ENCODE results near the gene MUC16. TPM values are rescaled to one million over a fixed set of nuclear protein-coding genes. Genes with fewer than 3 reads are reported as not detected.

Gene MUC16
- total and polyA plus RNA-seq, 5 donors from 2014 or later, result 0.07 TPM; not detected in 4

- H3K27ac ChIP-seq (ENCODE audit: insufficient read depth, low read length, poor library complexity, severe bottlenecking), result no peak overlapping the region
- no peaks in the 10 kb centered on the region for H3K9me3 ChIP-seq (ENCODE audit: control insufficient read depth in 2 of 2, low read length in 2 of 2)
- no peaks in the 10 kb centered on the region for H3K36me3 ChIP-seq (ENCODE audit: control insufficient read depth, insufficient read depth, low read length)
- no peaks in the 10 kb centered on the region for H3K4me1 ChIP-seq (ENCODE audit: control insufficient read depth, insufficient read depth, low read length, poor library complexity, severe bottlenecking)
- H3K27me3 Mint-ChIP-seq, result no peaks in the 10 kb centered on the region
- H3K4me1 Mint-ChIP-seq, result no peaks in the 10 kb centered on the region
- no peaks in the 10 kb centered on the region for H3K36me3 Mint-ChIP-seq
- peaks cover 0 to 1% (median 0%) of the 10 kb centered on the region in 7 donors for H3K9me3 Mint-ChIP-seq
- no peak overlapping the region for H3K27ac Mint-ChIP-seq
- no peak overlapping the region for H3K4me3 Mint-ChIP-seq
- ATAC-seq (ENCODE audit: low read depth in 2 of 2), result no peak
- no peak for DNase-seq
- H3K4me3 ChIP-seq (ENCODE audit: low read depth, low read length), result no peak overlapping the region
- no peaks in the 10 kb centered on the region for H3K27me3 ChIP-seq (ENCODE audit: control insufficient read depth, insufficient read depth, low read length)
Measured at GRCh38 chr19:9032136-9032631, 22.0 kb upstream of the MUC16 start.

- no peaks in the 10 kb centered on the region for H3K36me3 ChIP-seq (ENCODE audit: control insufficient read depth, insufficient read depth, low read length)
- Mint-ChIP-seq H3K36me3 (no peaks in the 10 kb centered on the region), H3K9me3 (peaks cover 0 to 5% (median 0%) of the 10 kb centered on the region in 7 donors), H3K4me1 (no peaks in the 10 kb centered on the region), H3K27me3 (peaks cover 6% of the 10 kb centered on the region), H3K4me3 (no peak overlapping the region), H3K27ac (no peak overlapping the region)
- no peak overlapping the region for H3K27ac ChIP-seq (ENCODE audit: insufficient read depth, low read length, poor library complexity, severe bottlenecking)
- H3K4me1 ChIP-seq (ENCODE audit: control insufficient read depth, insufficient read depth, low read length, poor library complexity, severe bottlenecking), result no peaks in the 10 kb centered on the region
- no peaks in the 10 kb centered on the region for H3K9me3 ChIP-seq (ENCODE audit: control insufficient read depth in 2 of 2, low read length in 2 of 2)
- DNase-seq (no peak), ATAC-seq (ENCODE audit: low read depth in 2 of 2) (no peak)
- H3K27me3 ChIP-seq (ENCODE audit: control insufficient read depth, insufficient read depth, low read length), result no peaks in the 10 kb centered on the region
- H3K4me3 ChIP-seq (ENCODE audit: low read depth, low read length), result no peak overlapping the region
Measured at GRCh38 chr19:9018163-9018875, 8.1 kb upstream of the MUC16 start.

- no peak overlapping the region for H3K27ac Mint-ChIP-seq
- no peak overlapping the region for H3K4me3 Mint-ChIP-seq
- Histone ChIP-seq H3K9me3 (ENCODE audit: control insufficient read depth in 2 of 2, low read length in 2 of 2) (no peaks in the 10 kb centered on the region), H3K4me3 (ENCODE audit: low read depth, low read length) (no peak overlapping the region), H3K36me3 (ENCODE audit: control insufficient read depth, insufficient read depth, low read length) (no peaks in the 10 kb centered on the region), H3K27ac (ENCODE audit: insufficient read depth, low read length, poor library complexity, severe bottlenecking) (no peak overlapping the region), H3K27me3 (ENCODE audit: control insufficient read depth, insufficient read depth, low read length) (no peaks in the 10 kb centered on the region), H3K4me1 (ENCODE audit: control insufficient read depth, insufficient read depth, low read length, poor library complexity, severe bottlenecking) (no peaks in the 10 kb centered on the region)
- DNase-seq (no peak), ATAC-seq (ENCODE audit: low read depth in 2 of 2) (no peak)
- H3K4me1 Mint-ChIP-seq, result no peaks in the 10 kb centered on the region
- peaks cover 4% of the 10 kb centered on the region for H3K27me3 Mint-ChIP-seq
- H3K9me3 Mint-ChIP-seq, result peaks cover 0 to 5% (median 0%) of the 10 kb centered on the region in 7 donors
- H3K36me3 Mint-ChIP-seq, result no peaks in the 10 kb centered on the region
Measured at GRCh38 chr19:9014803-9015202, 4.6 kb upstream of the MUC16 start.

GRCh38 chr19:9013988-9014387 lies 3.8 kb upstream of the MUC16 start:
- Mint-ChIP-seq H3K27ac (no peak overlapping the region), H3K36me3 (no peaks in the 10 kb centered on the region), H3K4me1 (no peaks in the 10 kb centered on the region), H3K27me3 (peaks cover 4% of the 10 kb centered on the region), H3K9me3 (peaks cover 0 to 5% (median 0%) of the 10 kb centered on the region in 7 donors), H3K4me3 (no peak overlapping the region)
- Histone ChIP-seq H3K36me3 (ENCODE audit: control insufficient read depth, insufficient read depth, low read length) (no peaks in the 10 kb centered on the region), H3K9me3 (ENCODE audit: control insufficient read depth in 2 of 2, low read length in 2 of 2) (no peaks in the 10 kb centered on the region), H3K27ac (ENCODE audit: insufficient read depth, low read length, poor library complexity, severe bottlenecking) (no peak overlapping the region), H3K27me3 (ENCODE audit: control insufficient read depth, insufficient read depth, low read length) (no peaks in the 10 kb centered on the region), H3K4me1 (ENCODE audit: control insufficient read depth, insufficient read depth, low read length, poor library complexity, severe bottlenecking) (no peaks in the 10 kb centered on the region), H3K4me3 (ENCODE audit: low read depth, low read length) (no peak overlapping the region)
- ATAC-seq (ENCODE audit: low read depth in 2 of 2) (no peak), DNase-seq (no peak)

GRCh38 chr19:9011875-9012274 lies 1.7 kb upstream of the MUC16 start:
- no peaks in the 10 kb centered on the region for H3K27me3 ChIP-seq (ENCODE audit: control insufficient read depth, insufficient read depth, low read length)
- no peak overlapping the region for H3K4me3 ChIP-seq (ENCODE audit: low read depth, low read length)
- no peaks in the 10 kb centered on the region for H3K9me3 ChIP-seq (ENCODE audit: control insufficient read depth in 2 of 2, low read length in 2 of 2)
- DNase-seq (no peak), ATAC-seq (ENCODE audit: low read depth in 2 of 2) (no peak)
- Mint-ChIP-seq H3K9me3 (peaks cover 0 to 5% (median 0%) of the 10 kb centered on the region in 7 donors), H3K4me3 (no peak overlapping the region), H3K36me3 (no peaks in the 10 kb centered on the region), H3K4me1 (no peaks in the 10 kb centered on the region), H3K27ac (no peak overlapping the region), H3K27me3 (peaks cover 4% of the 10 kb centered on the region)
- no peaks in the 10 kb centered on the region for H3K36me3 ChIP-seq (ENCODE audit: control insufficient read depth, insufficient read depth, low read length)
- H3K4me1 ChIP-seq (ENCODE audit: control insufficient read depth, insufficient read depth, low read length, poor library complexity, severe bottlenecking), result no peaks in the 10 kb centered on the region
- no peak overlapping the region for H3K27ac ChIP-seq (ENCODE audit: insufficient read depth, low read length, poor library complexity, severe bottlenecking)

GRCh38 chr19:9010693-9011092 lies 484 bp upstream of the MUC16 start:
- DNase-seq (no peak), ATAC-seq (ENCODE audit: low read depth in 2 of 2) (no peak)
- Histone ChIP-seq H3K36me3 (ENCODE audit: control insufficient read depth, insufficient read depth, low read length) (no peaks in the 10 kb centered on the region), H3K4me1 (ENCODE audit: control insufficient read depth, insufficient read depth, low read length, poor library complexity, severe bottlenecking) (no peaks in the 10 kb centered on the region), H3K27me3 (ENCODE audit: control insufficient read depth, insufficient read depth, low read length) (no peaks in the 10 kb centered on the region), H3K4me3 (ENCODE audit: low read depth, low read length) (no peak overlapping the region), H3K27ac (ENCODE audit: insufficient read depth, low read length, poor library complexity, severe bottlenecking) (no peak overlapping the region), H3K9me3 (ENCODE audit: control insufficient read depth in 2 of 2, low read length in 2 of 2) (no peaks in the 10 kb centered on the region)
- Mint-ChIP-seq H3K4me1 (no peaks in the 10 kb centered on the region), H3K9me3 (peaks cover 0 to 5% (median 0%) of the 10 kb centered on the region in 7 donors), H3K36me3 (no peaks in the 10 kb centered on the region), H3K4me3 (no peak overlapping the region), H3K27ac (no peak overlapping the region), H3K27me3 (peaks cover 4% of the 10 kb centered on the region)

GRCh38 chr19:9009431-9009830 lies 778 bp downstream of the MUC16 start:
- H3K36me3 Mint-ChIP-seq, result no peaks in the 10 kb centered on the region
- no peaks in the 10 kb centered on the region for H3K4me1 Mint-ChIP-seq
- H3K27ac Mint-ChIP-seq, result no peak overlapping the region
- H3K27me3 ChIP-seq (ENCODE audit: control insufficient read depth, insufficient read depth, low read length), result no peaks in the 10 kb centered on the region
- H3K4me1 ChIP-seq (ENCODE audit: control insufficient read depth, insufficient read depth, low read length, poor library complexity, severe bottlenecking), result no peaks in the 10 kb centered on the region
- DNase-seq (no peak), ATAC-seq (ENCODE audit: low read depth in 2 of 2) (no peak)
- no peak overlapping the region for H3K4me3 ChIP-seq (ENCODE audit: low read depth, low read length)
- peaks cover 0 to 5% (median 0%) of the 10 kb centered on the region in 7 donors for H3K9me3 Mint-ChIP-seq
- H3K27ac ChIP-seq (ENCODE audit: insufficient read depth, low read length, poor library complexity, severe bottlenecking), result no peak overlapping the region
- peak overlapping the region in 1 of 4 donors; percentile 8 for H3K4me3 Mint-ChIP-seq
- no peaks in the 10 kb centered on the region for H3K36me3 ChIP-seq (ENCODE audit: control insufficient read depth, insufficient read depth, low read length)
- H3K9me3 ChIP-seq (ENCODE audit: control insufficient read depth in 2 of 2, low read length in 2 of 2), result no peaks in the 10 kb centered on the region
- peaks cover 4% of the 10 kb centered on the region for H3K27me3 Mint-ChIP-seq

GRCh38 chr19:9008667-9009066 lies 1.5 kb downstream of the MUC16 start:
- H3K36me3 Mint-ChIP-seq, result peaks cover 4% of the 10 kb centered on the region
- Histone ChIP-seq H3K27ac (ENCODE audit: insufficient read depth, low read length, poor library complexity, severe bottlenecking) (no peak overlapping the region), H3K4me1 (ENCODE audit: control insufficient read depth, insufficient read depth, low read length, poor library complexity, severe bottlenecking) (no peaks in the 10 kb centered on the region), H3K27me3 (ENCODE audit: control insufficient read depth, insufficient read depth, low read length) (no peaks in the 10 kb centered on the region), H3K4me3 (ENCODE audit: low read depth, low read length) (no peak overlapping the region), H3K9me3 (ENCODE audit: control insufficient read depth in 2 of 2, low read length in 2 of 2) (no peaks in the 10 kb centered on the region), H3K36me3 (ENCODE audit: control insufficient read depth, insufficient read depth, low read length) (no peaks in the 10 kb centered on the region)
- ATAC-seq (ENCODE audit: low read depth in 2 of 2) (peak in 1 of 2 donors; percentile 11), DNase-seq (no peak)
- H3K27me3 Mint-ChIP-seq, result peaks cover 4% of the 10 kb centered on the region
- H3K4me1 Mint-ChIP-seq, result no peaks in the 10 kb centered on the region
- H3K27ac Mint-ChIP-seq, result no peak overlapping the region
- no peaks in the 10 kb centered on the region for H3K9me3 Mint-ChIP-seq
- no peak overlapping the region for H3K4me3 Mint-ChIP-seq
